IMR-90 (cell line): ENCODE data around the gene HS2ST1. TPM values are rescaled to one million over a fixed set of nuclear protein-coding genes. Genes with fewer than 3 reads are reported as not detected.

Experiments
- ATAC-seq: fragments of 200-7000 bp; cut with Tn5 transposase; 2 replicates; pipeline ENCODE4 v1.9.1; 2020; ENCODE audit warnings: low read depth, mild to moderate bottlenecking, moderate library complexity
- BruUV-seq: library from RNA; stranded (reverse); fragments of 400-500 nt; replicated peaks from 2 replicates; lab custom pipeline; 2021; lab: Mats Ljungman, UMichigan
- CTCF ChIA-PET: fragments of 300-600 bp; formaldehyde crosslinking; extraction: SDS; loops from one replicate; lab custom pipeline; 2021; ENCODE audit warnings: antibody characterized with exemption; lab: Yijun Ruan, JAX
- POLR2A ChIA-PET: fragments of 300-600 bp; sonication (Branson Sonifier 250); formaldehyde crosslinking; loops from one replicate; lab custom pipeline; 2022; ENCODE audit warnings: antibody characterized with exemption; ENCODE audit not compliant: unreplicated experiment; lab: Charles Lee
- DNase-seq: peaks from one replicate; pipeline ENCODE4 v3.0.0; 2013
- H2AFZ ChIP-seq: replicated peaks from 2 replicates; pipeline ENCODE3; 2013; ENCODE audit warnings: low read length, mild to moderate bottlenecking; ENCODE audit not compliant: poor library complexity
- H2AK5ac ChIP-seq: 2 replicates; pipeline ENCODE4 v1.6.1; 2013; ENCODE audit warnings: low read depth, low read length, inconsistent platforms
- H2AK9ac ChIP-seq: replicated peaks from 2 replicates; pipeline ENCODE3; 2013; ENCODE audit warnings: mild to moderate bottlenecking, low read depth, low read length, moderate library complexity; ENCODE audit not compliant: poor library complexity
- H2BK120ac ChIP-seq: 2 replicates; pipeline ENCODE4 v1.6.1; 2013; ENCODE audit warnings: low read depth, low read length, inconsistent platforms
- H2BK15ac ChIP-seq: 3 replicates; pipeline ENCODE4 v1.6.1; 2013; ENCODE audit warnings: low read depth, low read length, inconsistent platforms
- H2BK20ac ChIP-seq: 2 replicates; pipeline ENCODE4 v1.6.1; 2013; ENCODE audit warnings: low read depth, mild to moderate bottlenecking, inconsistent platforms, low read length, moderate library complexity
- H2BK5ac ChIP-seq: 2 replicates; pipeline ENCODE4 v1.6.1; 2013; ENCODE audit warnings: mild to moderate bottlenecking, low read depth, low read length, inconsistent platforms; ENCODE audit not compliant: poor library complexity, severe bottlenecking
- H3K14ac ChIP-seq: replicated peaks from 2 replicates; pipeline ENCODE4 v1.6.1; 2013; ENCODE audit warnings: low read depth, low read length, inconsistent platforms
- H3K18ac ChIP-seq: 2 replicates; pipeline ENCODE4 v1.6.1; 2013; ENCODE audit warnings: low read depth, low read length, control low read depth
- H3K23ac ChIP-seq: 2 replicates; pipeline ENCODE4 v1.6.1; 2013; ENCODE audit warnings: low read depth, low read length, inconsistent platforms
- H3K27ac ChIP-seq: 2 replicates; pipeline ENCODE4 v1.5.1; 2013; ENCODE audit warnings: mild to moderate bottlenecking, control low read depth, low read length; ENCODE audit not compliant: insufficient read depth
- H3K27me3 ChIP-seq: 2 replicates; pipeline ENCODE4 v1.6.1; 2013; ENCODE audit warnings: low read length; ENCODE audit not compliant: control insufficient read depth, insufficient read depth
- H3K36me3 ChIP-seq: 2 replicates; pipeline ENCODE4 v1.6.1; 2013; ENCODE audit warnings: low read length, mixed read lengths; ENCODE audit not compliant: control insufficient read depth, insufficient read depth
- H3K4ac ChIP-seq: 2 replicates; pipeline ENCODE4 v1.6.1; 2013; ENCODE audit warnings: low read depth, low read length, inconsistent platforms
- H3K4me1 ChIP-seq: 2 replicates; pipeline ENCODE4 v1.6.1; 2013; ENCODE audit warnings: low read length, mixed read lengths; ENCODE audit not compliant: control insufficient read depth, insufficient read depth
- H3K4me2 ChIP-seq: 2 replicates; pipeline ENCODE4 v1.6.1; 2013; ENCODE audit warnings: low read depth, mild to moderate bottlenecking, control low read depth, low read length, moderate library complexity
- H3K4me3 ChIP-seq: 2 replicates; pipeline ENCODE4 v1.5.1; 2013; ENCODE audit warnings: low read depth, mild to moderate bottlenecking, control low read depth, low read length, moderate library complexity; ENCODE audit not compliant: insufficient read depth
- H3K56ac ChIP-seq: 2 replicates; pipeline ENCODE4 v1.6.1; 2013; ENCODE audit warnings: low read length, inconsistent platforms; ENCODE audit not compliant: insufficient read depth; ENCODE audit errors: extremely low read depth
- H3K79me1 ChIP-seq, 2 experiments: 2 replicates each; pipeline ENCODE4 v1.6.1; 2013; ENCODE audit warnings: low read length in 2 of 2, inconsistent platforms in 1 of 2, low read depth in 1 of 2
- H3K9ac ChIP-seq: 2 replicates; pipeline ENCODE4 v1.6.1; 2013; ENCODE audit warnings: low read depth, low read length, control low read depth
- H3K9me1 ChIP-seq: 2 replicates; pipeline ENCODE4 v1.6.1; 2013; ENCODE audit warnings: low read length, inconsistent platforms; ENCODE audit not compliant: insufficient read depth
- H3K9me3 ChIP-seq: 2 replicates; pipeline ENCODE4 v1.6.1; 2013; ENCODE audit warnings: low read length; ENCODE audit not compliant: control insufficient read depth, insufficient read depth
- H4K20me1 ChIP-seq: 2 replicates; pipeline ENCODE4 v1.6.1; 2013; ENCODE audit warnings: low read length, inconsistent platforms; ENCODE audit not compliant: insufficient read depth
- H4K5ac ChIP-seq: 2 replicates; pipeline ENCODE4 v1.6.1; 2013; ENCODE audit warnings: mild to moderate bottlenecking, low read depth, low read length, control low read depth
- H4K8ac ChIP-seq, 2 experiments: 2 replicates each; pipeline ENCODE4 v1.6.1; 2013; ENCODE audit warnings: low read depth in 2 of 2, low read length in 2 of 2, control low read depth in 1 of 2, inconsistent platforms in 1 of 2
- H4K91ac ChIP-seq: 2 replicates; pipeline ENCODE4 v1.6.1; 2013; ENCODE audit warnings: low read depth, low read length, inconsistent platforms; ENCODE audit not compliant: insufficient read depth
- CEBPB ChIP-seq: IDR thresholded peaks from 2 replicates; pipeline ENCODE4 v1.6.1; 2012; ENCODE audit warnings: low read depth, low read length, improper control_type of control experiment
- RAD21 ChIP-seq: IDR thresholded peaks from 2 replicates; pipeline ENCODE4 v1.6.1; 2012; ENCODE audit warnings: low read length, improper control_type of control experiment
- WGBS, 2 experiments: methylation state at CpG; one replicate each; pipeline versions ENCODE4 v1.1.5 to v1.1.7; 2013; ENCODE audit warnings: missing lambda C conversion rate in 2 of 2; ENCODE audit not compliant: insufficient read length in 1 of 2; ENCODE audit errors: extremely low coverage in 2 of 2; 5-methylcytosine and 5-hydroxymethylcytosine counted together
- dilution Hi-C: fragments of 300-500 bp; cut with HindIII; formaldehyde crosslinking; loops from one replicate; pipeline ENCODE4 v1.14.3; 2018; ENCODE audit warnings: low sequenced_read_pairs; ENCODE audit not compliant: unreplicated experiment
- in situ Hi-C: fragments of 300-500 bp; cut with MboI; formaldehyde crosslinking; loops from 3 replicates; pipeline ENCODE4 v1.14.3; 2019; ENCODE audit warnings: low sequenced_read_pairs, inconsistent platforms, mixed read lengths
- intact Hi-C: fragments of 100-400 bp; cut with micrococcal nuclease; formaldehyde crosslinking; loops from 2 replicates; pipeline ENCODE4 v1.10.0; 2022
- polyA plus RNA-seq, 3 experiments: library from polyadenylated mRNA; depleted of rRNA; stranded (reverse); fragments of >200 nt; gene quantifications; 2 replicates each; pipeline ENCODE4 v1.2.3, GENCODE V29; 2012; ENCODE audit warnings: low replicate concordance in 1 of 3
- total RNA-seq: library from RNA; depleted of rRNA; stranded (reverse); fragments of >200 nt; gene quantifications from 2 replicates; pipeline ENCODE4 v1.2.3, GENCODE V29; 2012

The HS2ST1 gene
- total and polyA plus RNA-seq, 2 of the 4 experiments (the other 2 are of a cell fraction) = 7.8 to 13.1 TPM

GRCh38 chr1:87146538-87146937, 232.1 kb downstream of the HS2ST1 start:
- Histone ChIP-seq H3K9me3 (no peaks in the 10 kb centered on the region), H2BK20ac (no peak overlapping the region), H2BK5ac (no peak overlapping the region), H3K56ac (no peak overlapping the region), H3K79me1 (no peaks in the 10 kb centered on the region), H3K27me3 (peaks cover 4% of the 10 kb centered on the region; the same call in 1 of the 2 replicates), H4K91ac (no peak overlapping the region), H4K5ac (no peak overlapping the region), H4K8ac (no peak overlapping the region), H3K9ac (no peak overlapping the region), H2BK120ac (no peak overlapping the region), H2AK9ac (no peak overlapping the region), H3K4me1 (peaks cover 13% of the 10 kb centered on the region; the same call in 1 of the 2 replicates), H2AK5ac (no peak overlapping the region), H2BK15ac (no peak overlapping the region), H3K36me3 (no peaks in the 10 kb centered on the region), H3K14ac (no peak overlapping the region), H3K18ac (no peak overlapping the region), H3K4me3 (no peak overlapping the region), H2AFZ (no peak overlapping the region), H3K23ac (no peak overlapping the region), H3K27ac (no peak overlapping the region), H3K4ac (no peak overlapping the region), H3K9me1 (peaks cover 3% of the 10 kb centered on the region; the same call in 1 of the 2 replicates), H4K20me1 (no peaks in the 10 kb centered on the region), H3K4me2 (no peak overlapping the region)
- no peak for TF ChIP-seq RAD21
- no peak for TF ChIP-seq CEBPB
- POLR2A ChIA-PET = no interaction called here
- intact Hi-C loops (no loop called here), dilution Hi-C loops (no loop called here), in situ Hi-C loops (loop anchor here (25.0 kb wide), 1 partner anchor 916 kb away; no protein-coding TSS in a partner anchor)
- no peak for DNase-seq
- no peak for ATAC-seq
- BruUV-seq = no TSS peak
- WGBS, 2 experiments = no CpG with 5 or more reads among the region's 2 CpGs
- CTCF ChIA-PET = no interaction called here
